ENCODE results near the gene CAMK2N1.
A peak's percentile ranks its signal among the peaks of the same experiment; 100 is the strongest.

- no peak for TF ChIP-seq PATZ1 (CRISPR knock-in tag; IDR thresholded peaks at IDR 0.05; ENCODE audit: borderline replicate concordance)
- no peak for TF ChIP-seq SNAI2 (CRISPR knock-in tag; IDR thresholded peaks at IDR 0.05)
- TF ChIP-seq CREB5 (CRISPR knock-in tag; IDR thresholded peaks at IDR 0.05; ENCODE audit: low read depth) = no peak
- TF ChIP-seq ESRRG (CRISPR knock-in tag; IDR thresholded peaks at IDR 0.05) = no peak
- no peak for TF ChIP-seq BACH2 (CRISPR knock-in tag; IDR thresholded peaks at IDR 0.05; ENCODE audit: borderline replicate concordance)
- TF ChIP-seq, protein P1, sequence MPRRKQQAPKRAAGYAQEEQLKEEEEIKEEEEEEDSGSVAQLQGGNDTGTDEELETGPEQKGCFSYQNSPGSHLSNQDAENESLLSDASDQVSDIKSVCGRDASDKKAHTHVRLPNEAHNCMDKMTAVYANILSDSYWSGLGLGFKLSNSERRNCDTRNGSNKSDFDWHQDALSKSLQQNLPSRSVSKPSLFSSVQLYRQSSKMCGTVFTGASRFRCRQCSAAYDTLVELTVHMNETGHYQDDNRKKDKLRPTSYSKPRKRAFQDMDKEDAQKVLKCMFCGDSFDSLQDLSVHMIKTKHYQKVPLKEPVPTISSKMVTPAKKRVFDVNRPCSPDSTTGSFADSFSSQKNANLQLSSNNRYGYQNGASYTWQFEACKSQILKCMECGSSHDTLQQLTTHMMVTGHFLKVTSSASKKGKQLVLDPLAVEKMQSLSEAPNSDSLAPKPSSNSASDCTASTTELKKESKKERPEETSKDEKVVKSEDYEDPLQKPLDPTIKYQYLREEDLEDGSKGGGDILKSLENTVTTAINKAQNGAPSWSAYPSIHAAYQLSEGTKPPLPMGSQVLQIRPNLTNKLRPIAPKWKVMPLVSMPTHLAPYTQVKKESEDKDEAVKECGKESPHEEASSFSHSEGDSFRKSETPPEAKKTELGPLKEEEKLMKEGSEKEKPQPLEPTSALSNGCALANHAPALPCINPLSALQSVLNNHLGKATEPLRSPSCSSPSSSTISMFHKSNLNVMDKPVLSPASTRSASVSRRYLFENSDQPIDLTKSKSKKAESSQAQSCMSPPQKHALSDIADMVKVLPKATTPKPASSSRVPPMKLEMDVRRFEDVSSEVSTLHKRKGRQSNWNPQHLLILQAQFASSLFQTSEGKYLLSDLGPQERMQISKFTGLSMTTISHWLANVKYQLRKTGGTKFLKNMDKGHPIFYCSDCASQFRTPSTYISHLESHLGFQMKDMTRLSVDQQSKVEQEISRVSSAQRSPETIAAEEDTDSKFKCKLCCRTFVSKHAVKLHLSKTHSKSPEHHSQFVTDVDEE (CRISPR knock-in tag; IDR thresholded peaks at IDR 0.05) = no peak
- TF ChIP-seq OSR1 (CRISPR knock-in tag; IDR thresholded peaks at IDR 0.05) = no peak
- 0 out of 2 replicates have a peak, but pooled peaks have one; percentile 4 for TF ChIP-seq TCF4 (CRISPR knock-in tag; IDR thresholded peaks at IDR 0.05; ENCODE audit: borderline replicate concordance)
Observed at GRCh38 chr1:20487236-20487590, 1.2 kb upstream of the CAMK2N1 start.

All from SK-N-SH treated with all-trans-retinoic acid at 6 μM for 48 hours (cell line).